AG04450 (cell line): ENCODE results near the gene PLCXD3. TPM values are rescaled to one million over a fixed set of nuclear protein-coding genes. Genes with fewer than 3 reads are reported as not detected.

Source experiments
- CTCF ChIA-PET: fragments of 300-600, 350-600 bp; formaldehyde crosslinking; extraction: SDS; loops from one replicate; lab custom pipeline; 2022; ENCODE audit warnings: antibody characterized with exemption, inconsistent platforms; lab: Charles Lee
- POLR2A ChIA-PET: fragments of 350-600 bp; formaldehyde crosslinking; extraction: SDS; loops from one replicate; lab custom pipeline; 2021; ENCODE audit warnings: antibody characterized with exemption, inconsistent platforms; lab: Yijun Ruan, JAX
- DNase-seq: peaks from one replicate; pipeline ENCODE4 v3.0.0-alpha.2; 2011; ENCODE audit warnings: low read depth, low spot score
- H3K27ac ChIP-seq: one replicate; pipeline ENCODE4 v1.5.1; 2012; ENCODE audit warnings: low read depth, low read length, control low read depth
- H3K27me3 ChIP-seq: one replicate; pipeline ENCODE4 v1.6.0; 2012; ENCODE audit warnings: low read length; ENCODE audit not compliant: control insufficient read depth, insufficient read depth
- H3K4me3 ChIP-seq: 2 replicates; pipeline ENCODE4 v1.5.1; 2011; ENCODE audit warnings: mild to moderate bottlenecking, low read depth, low read length, control low read depth
- H3K9me3 ChIP-seq: 2 replicates; pipeline ENCODE4 v1.5.1; 2012; ENCODE audit warnings: low read length; ENCODE audit not compliant: control insufficient read depth, insufficient read depth
- polyA plus RNA-seq: library from polyadenylated mRNA; depleted of rRNA; stranded (reverse); fragments of >200 nt; gene quantifications from 2 replicates; pipeline ENCODE4 v1.2.3, GENCODE V29; 2011
- TF ChIP-seq, protein P1 (sequence below): IDR thresholded peaks from 2 replicates; pipeline ENCODE4 v1.5.1; 2011; ENCODE audit warnings: low read depth, low read length, control low read depth, inconsistent platforms

PLCXD3 gene
- polyA plus RNA-seq, 1 experiment = 0.02 TPM

DNA sequence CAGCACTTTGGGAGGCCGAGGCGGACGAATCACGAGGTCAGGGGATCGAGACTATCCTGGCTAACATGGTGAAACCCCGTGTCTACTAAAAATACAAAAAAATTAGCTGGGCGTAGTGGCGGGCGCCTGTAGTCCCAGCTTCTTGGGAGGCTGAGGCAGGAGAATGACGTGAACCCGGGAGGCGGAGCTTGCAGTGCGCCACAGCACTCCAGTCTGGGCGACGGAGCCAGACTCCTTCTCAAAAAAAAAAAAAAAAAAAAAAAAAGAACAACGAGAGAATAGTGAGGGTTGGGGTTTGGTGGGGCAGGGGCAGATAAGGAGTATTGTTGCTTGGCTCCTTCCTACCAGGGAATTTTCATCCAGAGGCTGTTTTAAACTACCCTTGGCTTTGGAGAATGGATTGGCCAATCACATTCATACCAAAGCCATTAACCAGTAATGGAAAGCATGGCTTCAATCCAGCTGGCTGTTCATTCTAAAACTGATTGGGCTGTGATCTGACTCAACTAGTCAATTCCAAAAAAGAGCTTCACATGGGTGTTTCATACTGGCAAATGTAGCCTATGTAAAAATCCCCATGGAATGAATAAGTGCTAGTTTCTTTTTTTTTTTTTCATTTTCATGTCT lies 64.4 kb downstream of the PLCXD3 start:
- Histone ChIP-seq H3K27ac (no peak overlapping the region), H3K27me3 (no peaks in the 10 kb centered on the region), H3K4me3 (no peak overlapping the region), H3K9me3 (no peaks in the 10 kb centered on the region)
- no peak for DNase-seq
- ChIA-PET CTCF (interaction anchor here (1.0 kb wide), 1 partner anchor 541 kb away, joined by 4 read pairs; no protein-coding TSS in a partner anchor), POLR2A (no interaction called here)
- TF ChIP-seq, protein P1, sequence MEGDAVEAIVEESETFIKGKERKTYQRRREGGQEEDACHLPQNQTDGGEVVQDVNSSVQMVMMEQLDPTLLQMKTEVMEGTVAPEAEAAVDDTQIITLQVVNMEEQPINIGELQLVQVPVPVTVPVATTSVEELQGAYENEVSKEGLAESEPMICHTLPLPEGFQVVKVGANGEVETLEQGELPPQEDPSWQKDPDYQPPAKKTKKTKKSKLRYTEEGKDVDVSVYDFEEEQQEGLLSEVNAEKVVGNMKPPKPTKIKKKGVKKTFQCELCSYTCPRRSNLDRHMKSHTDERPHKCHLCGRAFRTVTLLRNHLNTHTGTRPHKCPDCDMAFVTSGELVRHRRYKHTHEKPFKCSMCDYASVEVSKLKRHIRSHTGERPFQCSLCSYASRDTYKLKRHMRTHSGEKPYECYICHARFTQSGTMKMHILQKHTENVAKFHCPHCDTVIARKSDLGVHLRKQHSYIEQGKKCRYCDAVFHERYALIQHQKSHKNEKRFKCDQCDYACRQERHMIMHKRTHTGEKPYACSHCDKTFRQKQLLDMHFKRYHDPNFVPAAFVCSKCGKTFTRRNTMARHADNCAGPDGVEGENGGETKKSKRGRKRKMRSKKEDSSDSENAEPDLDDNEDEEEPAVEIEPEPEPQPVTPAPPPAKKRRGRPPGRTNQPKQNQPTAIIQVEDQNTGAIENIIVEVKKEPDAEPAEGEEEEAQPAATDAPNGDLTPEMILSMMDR = no peak

DNA sequence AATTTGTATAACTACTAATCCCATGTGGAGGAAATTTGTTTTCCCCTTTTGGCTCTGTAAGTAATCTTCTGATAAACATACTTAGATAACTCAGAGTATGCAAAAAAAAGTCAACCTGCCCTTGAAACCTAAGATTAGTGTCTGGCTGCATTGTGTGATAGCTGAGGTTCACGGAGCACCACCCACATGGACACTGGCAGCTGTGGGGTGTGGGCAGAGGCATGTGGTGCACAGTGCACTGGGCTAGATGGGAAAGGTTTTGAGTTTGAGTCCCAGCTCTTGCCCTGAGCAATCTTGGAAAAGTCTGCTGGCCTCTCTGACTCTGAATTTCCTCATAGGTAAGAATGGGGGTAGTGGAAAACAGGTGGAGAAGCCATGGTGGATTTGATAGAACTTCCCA lies 75.1 kb downstream of the PLCXD3 start:
- H3K27me3 ChIP-seq = no peaks in the 10 kb centered on the region
- TF ChIP-seq, protein P1 = no peak
- H3K27ac ChIP-seq = no peak overlapping the region
- no peak overlapping the region for H3K4me3 ChIP-seq
- no peak for DNase-seq
- H3K9me3 ChIP-seq = no peaks in the 10 kb centered on the region
- ChIA-PET POLR2A (no interaction called here), CTCF (interaction anchor here (1.3 kb wide), 1 partner anchor 530 kb away, joined by 4 read pairs; no protein-coding TSS in a partner anchor)

DNA sequence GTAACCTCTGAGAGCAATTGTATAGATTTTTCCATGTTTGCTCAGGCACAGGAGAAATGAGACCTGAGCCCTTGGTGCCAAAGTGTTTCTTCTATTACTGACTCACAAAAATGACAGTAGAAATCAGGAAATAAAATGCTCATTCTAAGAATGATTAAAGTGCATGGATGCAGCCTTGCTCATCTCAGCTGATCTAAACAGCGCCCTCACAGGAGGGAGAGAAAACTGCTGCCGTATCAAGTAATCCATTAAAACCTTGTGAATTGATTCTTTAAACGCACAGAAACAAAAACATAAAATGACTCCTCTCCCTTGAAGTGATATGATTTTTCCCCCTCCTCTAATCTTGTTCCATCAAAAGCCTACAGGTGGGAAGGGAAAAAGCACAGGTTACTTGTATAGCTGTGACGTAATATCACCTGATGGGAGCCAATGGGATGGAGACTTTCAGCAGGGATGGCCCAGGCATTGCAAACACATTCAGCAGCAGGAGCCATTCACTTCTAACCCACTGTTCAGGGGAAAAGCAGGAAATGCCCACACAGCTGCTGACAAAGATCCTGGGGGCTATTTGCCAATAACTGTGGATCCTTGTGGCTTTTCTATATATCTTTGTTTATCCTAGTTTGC lies 76.7 kb downstream of the PLCXD3 start:
- TF ChIP-seq, protein P1 = peak; percentile 52
- Histone ChIP-seq H3K27me3 (no peaks in the 10 kb centered on the region), H3K27ac (no peak overlapping the region), H3K9me3 (no peaks in the 10 kb centered on the region), H3K4me3 (no peak overlapping the region)
- ChIA-PET POLR2A (no interaction called here), CTCF (no interaction called here)
- no peak for DNase-seq

DNA sequence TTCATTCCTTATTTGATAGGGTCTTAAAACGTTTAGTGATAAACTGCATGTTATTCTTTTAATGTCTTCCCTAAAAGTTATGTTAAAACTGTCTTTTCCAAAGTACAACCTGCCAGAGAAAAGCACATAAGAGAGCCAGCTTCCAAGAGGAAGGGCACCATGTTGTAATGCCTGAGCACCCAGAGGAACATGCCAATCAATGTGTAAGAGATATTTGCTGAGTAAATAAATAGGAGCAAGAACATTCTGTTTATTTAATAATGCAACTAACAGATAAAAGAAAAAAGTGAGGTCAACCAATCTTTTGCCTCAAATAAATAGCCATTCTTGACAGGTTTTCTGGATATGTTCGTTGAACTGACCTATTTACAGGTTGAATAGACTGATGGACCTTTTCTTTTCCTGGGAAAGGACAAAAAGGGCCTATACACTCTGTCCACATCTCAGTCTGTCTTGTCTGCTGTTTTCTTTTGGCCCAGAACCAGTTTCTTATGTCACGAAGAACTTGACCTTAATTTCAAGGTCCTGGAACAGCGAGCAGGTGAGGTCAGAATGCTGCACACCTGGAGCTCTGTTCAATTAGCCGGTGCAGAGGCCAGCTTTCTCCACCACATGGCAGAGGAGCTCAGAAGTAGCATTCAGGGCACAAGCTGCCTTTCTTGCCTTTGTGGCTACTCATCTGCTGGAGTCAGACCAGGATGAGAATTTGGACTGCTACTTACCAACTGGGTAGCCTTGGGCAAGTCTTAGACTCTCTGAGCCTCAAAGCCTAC lies 77.7 kb downstream of the PLCXD3 start:
- Histone ChIP-seq H3K27ac (no peak overlapping the region), H3K4me3 (no peak overlapping the region), H3K9me3 (no peaks in the 10 kb centered on the region), H3K27me3 (no peaks in the 10 kb centered on the region)
- ChIA-PET POLR2A (no interaction called here), CTCF (interaction anchor here (1.3 kb wide), 1 partner anchor 528 kb away, joined by 3 read pairs; no protein-coding TSS in a partner anchor)
- TF ChIP-seq, protein P1 = no peak
- DNase-seq = no peak
